PC-3 (cell line): ENCODE results near the gene RIPOR3. TPM values are rescaled to one million over a fixed set of nuclear protein-coding genes. Genes with fewer than 3 reads are reported as not detected.

Experiments used
- ATAC-seq: fragments of 200-7000 bp; cut with Tn5 transposase; 2 replicates; pipeline ENCODE4 v1.9.1; 2020; ENCODE audit warnings: mild to moderate bottlenecking, moderate library complexity
- BruUV-seq: library from RNA; stranded (reverse); fragments of 400-500 nt; replicated peaks from 2 replicates; lab custom pipeline; 2021; lab: Mats Ljungman, UMichigan
- CTCF ChIA-PET: fragments of 300-600 bp; sonication (Branson Sonifier 250); formaldehyde crosslinking; loops from one replicate; lab custom pipeline; 2022; ENCODE audit warnings: antibody characterized with exemption; lab: Charles Lee
- POLR2A ChIA-PET: fragments of 300-600 bp; sonication (Branson Sonifier 250); formaldehyde crosslinking; loops from one replicate; lab custom pipeline; 2022; ENCODE audit warnings: antibody characterized with exemption; ENCODE audit not compliant: unreplicated experiment; lab: Charles Lee
- DNase-seq: peaks from one replicate; pipeline ENCODE4 v3.0.0-alpha.2; 2015
- H2AFZ ChIP-seq: fragments of 300-600 bp; sonication (generic); 2 replicates; pipeline ENCODE4 v1.6.0; 2016; ENCODE audit warnings: antibody characterized with exemption, low read length
- H3F3A ChIP-seq: fragments of 300-600 bp; sonication (generic); one replicate; pipeline ENCODE4 v1.6.0; 2017; ENCODE audit warnings: antibody characterized with exemption, low read length, control low read depth, mild to moderate bottlenecking; ENCODE audit not compliant: unreplicated experiment
- H3K27ac ChIP-seq: fragments of 300-600 bp; sonication (generic); 2 replicates; pipeline ENCODE4 v1.5.1; 2016; ENCODE audit warnings: mild to moderate bottlenecking, low read length
- H3K27me3 ChIP-seq: fragments of 300-600 bp; sonication (generic); 2 replicates; pipeline ENCODE4 v1.6.1; 2016; ENCODE audit warnings: low read length, mixed read lengths
- H3K36me3 ChIP-seq: fragments of 300-600 bp; sonication (generic); 2 replicates; pipeline ENCODE4 v1.6.1; 2016; ENCODE audit warnings: low read depth, mixed run types, low read length, mixed read lengths
- H3K4me1 ChIP-seq: fragments of 300-600 bp; sonication (generic); 2 replicates; pipeline ENCODE4 v1.5.1; 2016; ENCODE audit warnings: low read length; ENCODE audit not compliant: insufficient read depth
- H3K4me2 ChIP-seq: fragments of 300-600 bp; sonication (generic); 2 replicates; pipeline ENCODE4 v1.6.0; 2016; ENCODE audit warnings: low read length
- H3K4me3 ChIP-seq: fragments of 300-600 bp; sonication (generic); 2 replicates; pipeline ENCODE4 v1.5.1; 2016; ENCODE audit warnings: mild to moderate bottlenecking, low read length, mixed read lengths
- H3K79me2 ChIP-seq: fragments of 300-600 bp; sonication (generic); 2 replicates; pipeline ENCODE4 v1.6.1; 2017; ENCODE audit warnings: low read length, mixed read lengths
- H3K9ac ChIP-seq: fragments of 300-600 bp; sonication (generic); 2 replicates; pipeline ENCODE4 v1.6.0; 2016; ENCODE audit warnings: mild to moderate bottlenecking, low read length
- H3K9me2 ChIP-seq: fragments of 300-600 bp; sonication (generic); replicated peaks from 2 replicates; pipeline ENCODE4 v1.6.1; 2016; ENCODE audit warnings: mixed run types, low read length, mixed read lengths
- H3K9me3 ChIP-seq: fragments of 300-600 bp; sonication (generic); 2 replicates; pipeline ENCODE4 v1.6.1; 2016; ENCODE audit warnings: low read length, mixed read lengths
- H4K20me1 ChIP-seq: fragments of 300-600 bp; sonication (generic); 2 replicates; pipeline ENCODE4 v1.6.1; 2016; ENCODE audit warnings: low read length, mixed read lengths
- CTCF ChIP-seq: fragments of 300-600 bp; sonication (generic); conservative IDR thresholded peaks from 2 replicates; pipeline ENCODE4 v1.5.1; 2017; ENCODE audit warnings: antibody characterized with exemption, low read depth, mild to moderate bottlenecking, low read length
- EZH2 ChIP-seq: fragments of 300-600 bp; sonication (generic); IDR thresholded peaks from one replicate; pipeline ENCODE4 v1.6.1; 2017; ENCODE audit warnings: antibody characterized with exemption, mild to moderate bottlenecking, low read length; ENCODE audit not compliant: unreplicated experiment
- EZH2phosphoT487 ChIP-seq: fragments of 300-600 bp; sonication (generic); IDR thresholded peaks from 2 replicates; pipeline ENCODE4 v1.6.1; 2018; ENCODE audit warnings: mild to moderate bottlenecking, antibody characterized with exemption, low read length, borderline replicate concordance
- intact Hi-C: fragments of 100-400 bp; cut with micrococcal nuclease; formaldehyde crosslinking; loops from 2 replicates; pipeline ENCODE4 v1.9.0; 2023
- total RNA-seq: library from RNA; depleted of rRNA; stranded (reverse); fragments of >200 nt; gene quantifications from 2 replicates; pipeline ENCODE4 v1.2.3, GENCODE V29; 2014

Gene RIPOR3
- total RNA-seq, 1 experiment from 2014 or later, result 0.04 TPM

GRCh38 chr20:50724851-50725723, 33.7 kb upstream of the RIPOR3 start:
- Histone ChIP-seq H3K4me2 (peak overlapping the region; percentile 67), H3K79me2 (no peaks in the 10 kb centered on the region; the same call in 1 of the 2 replicates), H3K4me1 (peaks cover 35% of the 10 kb centered on the region), H4K20me1 (no peaks in the 10 kb centered on the region), H3K9me2 (no peaks in the 10 kb centered on the region), H3K9ac (peak overlapping the region; percentile 26), H3K27ac (peak overlapping the region; percentile 72), H3K4me3 (peak overlapping the region; percentile 31; the same call in 1 of the 2 replicates), H2AFZ (peak overlapping the region; percentile 75), H3F3A (no peaks in the 10 kb centered on the region), H3K36me3 (no peaks in the 10 kb centered on the region), H3K27me3 (no peaks in the 10 kb centered on the region), H3K9me3 (no peaks in the 10 kb centered on the region)
- DNase-seq (peak; percentile 91), ATAC-seq (peak; percentile 90)
- no TSS peak for BruUV-seq
- ChIA-PET POLR2A (no interaction called here), CTCF (interaction anchor here (0.7 to 1.4 kb wide), 4 partner anchors 12 to 404 kb away, joined by 3 to 4 read pairs (median 4); no protein-coding TSS in a partner anchor)
- intact Hi-C loops, result no loop called here
- TF ChIP-seq CTCF, result no peak
- no peak for TF ChIP-seq EZH2phosphoT487
- no peak for TF ChIP-seq EZH2

GRCh38 chr20:50724112-50724725, 32.9 kb upstream of the RIPOR3 start:
- Histone ChIP-seq H3K9me3 (no peaks in the 10 kb centered on the region), H3K27me3 (no peaks in the 10 kb centered on the region), H3K9me2 (no peaks in the 10 kb centered on the region), H3F3A (no peaks in the 10 kb centered on the region), H3K27ac (peak overlapping the region; percentile 72), H3K9ac (peak overlapping the region; percentile 26; the same call in 1 of the 2 replicates), H2AFZ (peak overlapping the region; percentile 75), H3K79me2 (no peaks in the 10 kb centered on the region), H4K20me1 (no peaks in the 10 kb centered on the region), H3K4me1 (peaks cover 27% of the 10 kb centered on the region), H3K36me3 (no peaks in the 10 kb centered on the region), H3K4me3 (peak overlapping the region; percentile 31; the same call in 1 of the 2 replicates), H3K4me2 (peak overlapping the region; percentile 67)
- TF ChIP-seq EZH2phosphoT487 (no peak), EZH2 (no peak), CTCF (no peak)
- ChIA-PET CTCF (interaction anchor here (1.0 to 1.4 kb wide), 3 partner anchors 11 to 61 kb away, joined by 3 to 4 read pairs (median 4); no protein-coding TSS in a partner anchor), POLR2A (no interaction called here)
- ATAC-seq (no peak), DNase-seq (no peak)
- BruUV-seq, result no TSS peak
- intact Hi-C loops, result no loop called here
